HT-29 (cell line): ENCODE measurements around the gene PALLD. TPM values are rescaled to one million over a fixed set of nuclear protein-coding genes. Genes with fewer than 3 reads are reported as not detected.
A peak's percentile ranks its signal among the peaks of the same experiment; 100 is the strongest.

ENCODE experiments used
- DNase-seq: peaks from one replicate; pipeline ENCODE4 v3.0.0-alpha.2; 2015; ENCODE audit warnings: low spot score
- total RNA-seq: library from RNA; depleted of rRNA; stranded (reverse); fragments of >200 nt; shearing (Covaris generic); gene quantifications from 2 replicates; pipeline ENCODE4 v1.2.3, GENCODE V29; 2014

The PALLD gene
- total RNA-seq, 1 experiment from 2014 or later, result 1.3 TPM

DNA sequence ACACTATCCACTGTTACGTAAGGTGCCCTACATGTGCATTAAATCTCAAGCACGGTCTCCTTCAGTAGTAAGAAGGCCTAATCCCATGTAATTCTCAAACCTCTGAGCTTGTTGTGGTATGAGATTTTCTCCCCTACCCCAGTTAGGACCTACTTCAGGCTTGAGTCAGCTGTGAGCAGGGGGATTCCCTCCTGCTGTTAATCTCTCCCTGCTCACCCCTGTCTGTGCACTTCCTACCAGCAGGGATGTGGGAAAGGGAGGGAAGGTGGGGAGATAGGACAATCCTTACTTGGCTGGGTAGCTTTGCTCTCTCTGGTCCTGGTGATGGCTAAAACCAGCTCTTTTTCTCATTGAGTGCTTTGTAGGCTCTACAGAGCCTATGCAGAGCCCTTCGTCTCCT, 60.8 kb downstream of the PALLD start:
- no peak for DNase-seq

DNA sequence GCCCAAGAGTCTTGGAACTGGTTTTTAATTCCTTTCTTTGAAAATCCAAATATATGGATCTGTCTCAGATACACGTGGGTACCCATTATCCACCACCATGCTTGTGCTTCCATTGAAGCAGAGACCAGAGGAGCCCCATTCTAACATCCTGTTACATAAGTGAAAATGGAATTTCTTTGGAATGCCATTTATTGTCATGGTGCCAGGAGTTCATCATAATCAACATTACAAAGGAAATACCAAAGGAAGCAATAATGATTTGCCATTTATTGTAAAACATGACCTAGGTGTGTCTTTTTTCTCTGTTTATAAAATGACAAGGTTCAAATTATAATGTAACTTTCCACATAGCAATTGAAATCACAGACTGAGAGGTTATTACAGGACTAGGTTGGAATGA, 61.7 kb downstream of the PALLD start:
- no peak for DNase-seq

DNA sequence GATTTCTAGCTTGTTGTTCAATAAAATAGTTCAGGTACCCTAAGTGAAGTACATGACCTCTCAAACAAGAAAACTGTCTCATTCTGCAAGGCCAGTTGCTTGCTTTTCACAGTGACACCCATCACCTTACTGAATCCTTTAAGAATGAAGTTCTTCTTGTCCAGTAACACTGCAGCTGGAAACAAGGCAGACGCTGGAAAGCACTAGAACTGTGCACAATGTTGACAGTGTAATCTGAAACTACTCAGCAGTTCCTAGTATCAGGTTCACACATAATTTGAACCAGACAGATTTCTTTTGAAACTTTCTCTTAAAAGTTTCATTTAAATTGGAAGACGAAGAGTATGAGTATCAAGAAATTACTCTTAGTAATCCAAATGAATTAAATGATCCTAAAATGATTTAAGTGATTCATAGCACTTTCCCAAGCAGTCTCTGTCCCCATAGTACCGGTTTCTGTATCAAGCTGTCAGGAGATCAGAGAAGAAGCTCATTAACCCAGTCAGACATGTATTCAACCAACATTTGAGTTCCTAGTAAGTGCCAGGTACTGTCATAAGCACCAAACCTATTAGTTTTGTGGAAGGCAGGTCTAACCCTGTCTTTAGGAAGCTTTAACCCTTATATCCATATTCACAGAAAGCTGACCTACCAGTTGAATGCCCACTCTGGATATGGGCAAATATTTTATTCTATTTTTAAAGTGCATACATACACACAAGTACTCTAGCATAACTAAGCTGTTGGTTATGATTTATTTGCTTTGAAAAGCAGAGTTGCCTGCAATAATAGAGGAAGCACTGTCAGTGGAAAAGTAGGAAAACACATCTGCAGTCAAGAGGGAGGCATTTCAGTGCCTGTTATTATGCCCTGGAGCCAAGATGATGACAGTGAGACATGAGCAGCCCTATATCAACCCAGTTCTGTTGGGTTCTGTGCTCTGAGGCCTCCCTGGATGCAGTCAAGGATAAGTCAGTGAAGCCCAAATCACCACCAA, 63.6 kb downstream of the PALLD start:
- DNase-seq, result no peak

DNA sequence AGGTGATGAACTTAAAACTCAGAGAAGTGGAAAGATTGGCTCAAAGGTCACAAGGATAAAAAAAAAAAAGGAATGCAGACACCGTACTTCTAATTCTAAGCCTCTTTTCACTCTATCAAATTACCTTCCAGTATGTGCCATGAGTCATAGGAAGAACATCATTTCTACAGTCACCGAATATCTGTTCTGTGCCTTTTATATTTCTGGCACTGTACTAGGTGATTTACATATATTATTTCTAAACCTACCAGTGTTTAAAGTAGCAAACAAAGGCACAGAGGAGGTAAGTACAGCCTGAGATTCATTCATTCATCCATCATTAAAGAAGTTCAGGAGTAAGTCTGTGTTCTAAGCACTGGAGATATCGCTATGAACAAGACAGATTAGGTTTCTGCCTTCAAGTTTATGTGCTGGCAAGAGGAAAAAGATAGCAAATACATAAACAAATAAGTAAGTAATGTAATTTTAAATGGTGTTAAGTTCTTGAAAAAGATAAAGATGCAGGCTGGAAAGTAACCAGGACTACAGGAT, 65.3 kb downstream of the PALLD start:
- no peak for DNase-seq

DNA sequence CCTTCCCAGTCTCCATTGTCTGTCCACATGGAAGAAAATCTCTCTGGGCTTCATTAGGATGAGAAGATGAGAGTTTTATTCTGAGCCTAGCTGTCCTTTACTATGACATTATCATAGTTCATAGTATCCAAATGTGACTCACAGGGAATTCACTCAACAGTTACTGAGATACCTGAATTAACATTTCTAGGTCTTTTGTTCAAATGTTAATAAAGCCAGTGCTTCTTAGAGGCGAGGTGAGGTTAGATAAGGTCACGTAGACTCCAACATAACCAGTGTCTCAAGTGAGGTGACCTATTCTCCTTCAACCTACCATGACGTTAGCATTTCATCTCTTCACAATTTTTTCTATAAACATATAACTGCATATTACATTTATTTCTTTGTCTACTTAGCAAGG, 67.2 kb downstream of the PALLD start:
- no peak for DNase-seq

DNA sequence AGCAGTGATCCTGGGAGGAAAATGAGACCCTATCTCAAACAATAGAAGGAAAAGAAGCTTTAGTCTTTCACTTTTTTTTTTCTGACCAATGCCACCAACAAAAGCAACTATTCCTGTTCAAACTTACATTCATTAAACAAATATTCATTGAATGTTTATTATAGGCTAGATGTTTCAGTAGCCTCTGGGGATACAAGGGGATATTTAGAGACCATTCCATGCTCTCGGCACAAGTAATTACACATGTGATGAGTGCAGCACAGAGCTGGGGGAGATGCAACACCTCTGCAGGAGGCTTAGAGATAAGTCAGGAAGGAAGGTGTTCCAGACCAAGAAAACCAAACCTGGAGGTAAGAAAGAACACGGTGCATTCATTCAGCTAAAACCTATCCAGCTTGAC, 68.3 kb downstream of the PALLD start:
- DNase-seq, result no peak

DNA sequence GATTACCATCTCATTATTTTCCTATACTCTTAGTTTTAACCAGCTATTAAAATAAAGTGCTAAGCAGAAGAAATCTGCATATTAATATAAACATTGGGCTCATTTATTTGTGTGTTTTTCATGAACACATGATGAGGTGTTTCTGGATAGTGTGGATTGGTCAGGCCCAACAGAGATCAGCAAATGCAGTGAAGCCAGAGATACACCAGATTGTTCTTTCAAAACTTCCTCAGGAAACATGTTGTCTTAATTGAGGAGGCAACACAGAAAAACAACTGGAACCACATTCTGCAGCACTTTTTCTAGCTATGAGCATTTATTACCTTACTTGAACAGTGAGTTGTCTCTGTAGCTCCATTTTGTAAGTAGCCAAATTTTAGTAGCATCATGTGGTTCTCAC, 69.9 kb downstream of the PALLD start:
- no peak for DNase-seq

DNA sequence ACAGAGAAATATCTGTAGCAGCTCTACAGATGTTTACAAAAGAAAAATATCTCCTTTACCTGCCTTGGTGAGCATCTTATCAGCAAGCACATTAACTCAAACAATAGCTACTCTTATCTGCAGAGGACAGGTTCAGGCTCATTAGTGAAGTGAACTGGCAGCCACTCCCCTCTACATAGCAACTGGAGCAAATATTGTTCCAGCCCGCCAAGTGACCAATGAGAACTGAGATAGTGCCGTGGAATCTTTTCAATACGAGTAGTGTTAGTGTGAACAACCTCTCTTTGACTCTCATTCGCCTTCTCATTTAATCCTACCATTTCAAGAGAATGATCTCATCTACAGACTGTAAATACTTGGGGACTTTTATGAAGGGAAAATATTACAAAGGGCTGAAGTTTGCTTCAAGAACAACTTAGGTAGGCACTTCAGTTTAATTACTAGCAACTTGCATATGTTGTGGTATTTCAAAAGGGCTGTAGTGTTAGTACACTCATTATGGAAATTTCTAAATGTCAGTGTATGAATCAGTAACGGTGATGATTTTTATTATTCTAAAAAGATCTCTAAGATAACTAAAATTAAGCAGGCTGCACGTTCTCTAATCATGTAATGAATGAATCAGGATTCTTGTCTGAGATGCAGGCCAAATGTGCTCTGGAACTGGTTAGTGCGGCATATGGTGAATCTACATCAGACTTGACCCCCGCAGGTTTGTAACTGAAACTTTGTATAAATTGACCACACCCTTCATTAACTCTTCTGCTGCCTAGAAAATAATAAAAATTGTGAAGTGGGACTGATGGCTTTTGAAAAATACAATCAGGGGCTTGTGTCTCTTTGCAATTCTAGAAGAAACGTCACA, 72.4 kb downstream of the PALLD start:
- peak; percentile 26 for DNase-seq

DNA sequence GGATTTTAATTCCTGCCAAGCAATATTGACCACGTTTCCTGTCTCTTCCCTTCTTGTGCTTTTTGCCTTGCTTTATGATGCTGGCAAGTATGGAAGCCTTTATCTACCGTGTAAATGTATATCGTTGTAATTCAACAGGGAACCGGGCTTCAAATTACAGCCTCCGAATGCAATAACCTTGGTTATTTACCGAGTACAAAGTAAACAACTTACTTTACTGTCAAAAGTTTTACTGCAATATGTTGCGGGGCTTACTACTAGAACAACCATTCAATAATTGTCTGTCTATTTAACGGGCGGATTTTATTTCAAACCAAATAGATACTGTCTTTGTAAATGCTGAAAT, 73.1 kb downstream of the PALLD start:
- no peak for DNase-seq

DNA sequence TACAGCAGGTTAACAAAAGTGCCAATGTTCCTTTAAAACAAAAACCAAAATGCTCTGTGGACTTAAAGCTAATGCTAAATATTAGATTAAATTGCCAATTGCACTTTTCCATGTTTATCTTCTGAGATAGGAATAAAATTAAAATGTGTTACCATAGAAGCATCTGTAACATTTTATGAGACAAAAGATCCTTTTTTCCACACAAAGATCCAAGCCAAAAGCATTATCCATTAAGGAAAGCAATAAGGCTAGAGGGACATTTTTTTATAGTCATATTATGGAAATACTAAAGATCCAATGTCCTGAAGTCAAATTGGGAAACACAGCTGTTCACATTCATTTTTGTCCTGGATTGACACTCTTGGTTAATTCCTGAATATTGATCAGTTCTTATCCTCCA, 73.6 kb downstream of the PALLD start:
- DNase-seq, result no peak

DNA sequence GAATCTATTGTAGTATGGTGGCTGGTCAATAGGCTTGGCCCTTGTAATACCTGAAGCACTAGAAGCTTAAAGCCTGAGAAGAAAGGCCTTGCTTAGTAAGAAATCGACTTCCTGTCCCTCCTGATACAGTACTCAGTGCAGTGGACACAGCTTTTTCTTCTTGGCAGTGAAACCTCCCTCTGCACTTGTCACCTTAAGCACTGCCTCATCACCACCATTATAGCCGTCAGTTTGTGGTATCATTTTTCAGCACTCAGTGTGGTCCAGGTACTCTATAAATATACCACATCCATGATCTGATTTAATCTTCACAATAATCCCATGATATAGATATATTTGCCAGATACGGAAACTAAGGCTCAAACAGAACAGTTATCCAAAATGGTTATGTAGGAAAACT, 75.2 kb downstream of the PALLD start:
- DNase-seq, result no peak

DNA sequence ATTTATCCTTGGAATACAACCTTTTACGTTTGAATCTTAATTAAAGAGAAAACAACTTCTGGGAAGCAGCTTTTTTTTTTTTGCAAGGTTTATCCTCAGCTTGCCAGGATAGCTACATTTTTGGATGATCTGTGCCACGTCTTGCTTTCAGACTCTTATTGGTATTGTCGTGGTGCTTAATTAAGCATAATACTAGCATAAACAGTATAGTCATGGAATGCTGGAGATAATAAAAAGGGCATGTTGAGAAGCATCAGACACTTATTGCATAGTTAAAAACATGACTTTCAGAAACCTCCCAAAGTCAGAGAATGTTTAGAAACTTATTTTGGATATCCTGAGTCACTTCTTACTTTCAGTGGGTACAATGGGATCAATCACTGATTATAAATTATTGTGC, 77.0 kb downstream of the PALLD start:
- no peak for DNase-seq

DNA sequence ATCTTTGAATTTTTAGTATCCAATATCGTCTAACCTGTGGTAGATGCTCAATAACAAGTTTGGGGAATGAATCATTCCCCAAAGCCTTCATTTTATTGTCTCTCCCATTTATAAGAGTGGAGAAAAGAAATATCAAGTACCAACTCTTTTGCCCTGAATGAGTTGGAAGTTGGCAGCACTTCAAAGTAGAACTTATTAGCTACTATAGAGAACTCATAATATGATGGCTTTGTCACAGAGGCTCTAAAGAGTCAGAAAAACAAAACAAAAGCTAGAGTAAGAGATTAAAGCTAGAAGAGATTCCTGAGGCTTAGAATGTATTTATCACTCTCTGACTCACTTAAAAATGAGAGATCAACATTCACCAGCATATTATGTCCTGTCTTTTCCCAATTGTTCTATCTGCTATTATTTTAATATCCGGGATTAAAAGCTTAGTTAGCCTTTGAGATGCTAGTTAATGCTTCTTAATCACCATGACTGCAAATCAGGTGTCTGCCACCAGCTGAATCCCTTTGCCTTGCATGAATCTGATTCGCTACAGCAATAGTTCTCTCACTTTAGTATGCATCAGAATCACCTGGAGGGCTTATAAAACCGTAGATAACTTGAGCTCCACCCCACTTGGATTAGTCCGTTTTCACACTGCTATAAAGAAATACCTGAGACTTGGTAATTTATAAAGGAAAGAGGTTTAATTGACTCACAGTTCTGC, 77.9 kb downstream of the PALLD start:
- DNase-seq, result no peak

DNA sequence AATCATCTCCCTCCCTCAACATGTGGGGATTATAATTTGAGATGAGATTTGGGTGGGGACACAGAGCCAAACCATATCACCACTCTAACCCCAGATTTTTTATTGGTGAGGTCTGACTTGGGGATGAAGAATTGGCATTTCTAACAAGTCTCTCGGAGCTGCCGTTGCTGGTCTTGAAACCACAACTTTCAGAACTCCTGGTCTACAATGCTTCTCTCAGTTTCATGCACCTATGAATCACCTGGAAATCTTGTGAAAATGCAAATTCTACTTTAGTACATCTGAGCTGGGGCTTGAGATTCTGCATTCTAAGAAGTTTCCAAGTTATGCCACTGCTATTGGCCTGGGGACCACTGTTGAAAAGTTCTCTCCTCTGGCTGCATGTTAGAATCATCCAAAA, 78.6 kb downstream of the PALLD start:
- DNase-seq, result no peak

DNA sequence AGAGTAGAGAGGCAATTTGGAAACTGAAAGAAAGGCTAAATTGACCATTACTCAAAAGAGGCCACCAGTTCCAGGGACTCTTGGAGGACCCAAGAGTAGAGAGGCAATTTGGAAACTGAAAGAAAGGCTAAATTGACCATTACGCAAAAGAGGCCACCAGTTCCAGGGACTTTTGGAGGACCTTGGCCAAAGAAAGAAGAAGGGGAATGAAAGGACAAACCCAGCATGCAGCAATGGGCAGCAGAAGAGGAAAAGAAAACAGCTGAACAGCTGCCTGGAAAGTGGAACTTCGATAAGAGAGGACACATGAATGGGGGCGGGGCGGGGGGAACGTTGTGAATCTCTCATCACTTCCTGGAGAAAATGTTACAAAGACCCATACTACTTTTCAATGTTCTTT, 80.8 kb downstream of the PALLD start:
- no peak for DNase-seq

DNA sequence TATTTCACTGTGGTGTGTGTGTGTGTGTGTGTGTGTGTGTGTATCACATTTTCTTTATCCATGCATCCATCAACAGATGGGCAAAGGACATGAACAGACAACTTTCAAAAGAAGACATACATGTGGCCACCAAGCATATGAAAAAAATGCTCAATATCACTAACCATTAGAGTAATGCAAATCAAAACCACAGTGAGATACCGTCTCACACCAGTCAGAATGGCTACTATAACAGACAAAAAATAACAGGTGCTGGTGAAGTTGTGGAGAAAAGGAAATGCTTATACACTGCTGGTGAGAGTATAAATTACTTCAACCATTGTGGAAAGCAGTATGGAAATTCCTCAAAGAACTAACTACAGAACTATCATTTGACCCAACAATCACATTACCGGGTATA, 83.4 kb downstream of the PALLD start:
- no peak for DNase-seq

DNA sequence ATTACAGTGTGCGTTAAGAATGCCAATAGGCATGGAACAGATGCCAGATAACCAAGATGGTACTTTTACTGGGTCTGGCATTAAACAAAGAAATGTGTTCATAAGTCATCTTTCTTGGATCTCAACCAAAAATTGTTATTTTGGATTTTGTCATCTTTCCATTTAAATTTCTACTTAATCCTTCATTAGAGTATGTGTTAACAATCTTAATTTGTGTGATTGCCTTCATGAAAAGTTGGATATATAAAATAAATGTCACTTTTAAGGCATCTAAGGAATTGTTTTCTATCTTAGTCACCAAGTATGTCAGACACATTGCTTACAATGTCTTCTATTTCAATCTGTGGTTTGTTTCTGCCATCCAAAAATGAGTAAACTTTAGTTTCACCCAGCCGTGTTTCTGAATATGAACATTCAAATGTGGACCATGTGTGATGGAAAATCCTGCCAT, 87.5 kb downstream of the PALLD start:
- no peak for DNase-seq

DNA sequence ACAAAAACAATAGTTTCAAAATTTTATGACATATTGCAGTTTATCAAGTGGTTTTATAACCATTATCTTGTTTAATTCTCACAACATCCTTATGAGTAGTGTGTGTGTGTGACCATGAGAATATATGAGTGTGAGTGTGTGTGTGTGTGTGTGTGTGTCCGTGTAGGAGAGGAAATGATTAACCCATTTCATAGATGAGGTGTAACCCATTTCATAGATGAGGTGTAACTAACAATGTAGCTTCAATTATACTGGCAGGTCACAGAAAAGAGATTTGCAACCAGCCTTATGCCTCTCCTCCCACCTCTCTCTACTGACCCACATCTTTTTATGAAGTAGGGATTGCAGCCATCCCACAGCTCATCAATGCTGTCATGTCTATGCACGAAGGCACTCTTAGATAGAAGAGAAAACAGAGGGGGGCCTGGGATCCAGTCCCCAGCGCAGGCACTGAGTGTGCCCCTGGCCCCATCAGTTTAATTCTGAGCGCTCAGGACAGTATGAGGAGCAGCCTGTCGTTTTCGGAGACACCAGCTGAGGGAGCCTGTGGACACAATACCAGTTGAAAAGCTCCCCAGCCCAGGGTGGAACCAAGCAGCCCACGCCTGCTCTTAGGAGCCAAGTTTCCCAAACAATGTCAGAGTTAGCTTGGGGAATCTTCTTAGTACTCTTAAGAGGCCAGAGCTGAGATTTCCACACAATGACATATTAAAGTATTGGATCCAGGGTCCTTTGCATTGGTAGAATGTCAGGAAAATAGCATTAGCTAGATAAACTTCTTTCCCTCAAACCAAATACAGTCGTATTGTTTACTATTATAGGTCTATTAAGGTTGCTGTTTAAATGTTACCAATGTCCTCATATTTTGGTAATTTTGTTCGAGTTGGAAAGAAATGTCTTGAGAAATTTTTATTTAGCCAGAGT, 88.6 kb downstream of the PALLD start:
- peak; percentile 65 for DNase-seq

DNA sequence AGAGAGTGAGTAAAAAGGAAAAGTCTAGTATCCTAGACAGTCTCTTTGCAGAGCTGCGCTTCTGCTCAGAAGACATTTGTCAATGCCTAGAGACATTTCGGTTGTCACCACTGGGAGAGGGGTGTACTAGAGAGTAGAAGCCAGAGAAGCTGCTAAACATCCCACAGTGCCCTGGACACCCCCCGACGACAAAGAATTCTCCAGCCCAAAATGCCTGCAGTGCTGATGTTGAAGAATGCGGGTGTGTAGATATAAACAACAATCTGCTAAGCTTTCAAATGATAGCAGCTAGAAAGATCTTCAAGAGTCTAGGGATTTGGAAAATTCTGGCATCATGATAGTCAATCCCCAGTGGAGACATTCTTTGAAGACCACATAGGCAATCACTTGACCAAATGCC, 90.1 kb downstream of the PALLD start:
- no peak for DNase-seq

DNA sequence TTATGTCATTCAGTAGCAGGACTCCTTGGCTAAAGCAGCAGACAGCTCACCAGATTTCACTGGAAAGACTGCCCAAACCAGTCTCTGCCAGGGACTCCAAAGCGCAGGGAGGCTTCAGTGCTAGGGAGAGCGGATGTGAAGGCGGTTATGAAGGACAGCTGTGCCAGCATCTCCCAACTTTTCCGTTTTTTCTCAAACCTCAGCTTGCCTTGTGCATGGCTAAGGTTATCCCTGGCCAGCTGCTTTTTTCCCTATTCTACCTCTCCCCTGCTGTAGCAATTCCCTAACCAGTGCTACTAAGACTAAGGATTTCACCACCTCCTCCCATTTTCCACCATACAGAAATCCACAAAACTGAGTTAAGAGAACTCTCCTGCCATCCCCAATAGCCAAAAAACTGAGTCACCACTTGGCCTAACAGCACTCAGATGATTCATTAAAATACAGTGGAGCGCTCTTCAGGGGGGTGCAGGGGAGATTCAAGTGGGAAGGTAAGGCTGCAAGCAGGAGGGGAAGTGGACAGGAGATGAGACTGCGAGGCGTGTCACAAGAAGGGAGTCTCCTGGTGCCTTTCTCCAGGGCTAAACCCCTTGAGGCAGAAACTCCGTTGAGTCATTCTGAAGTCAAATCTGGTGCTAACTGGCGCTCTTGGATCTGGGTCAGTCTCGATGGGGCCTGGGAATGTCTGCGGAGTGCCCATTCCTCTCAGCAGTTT, 90.7 kb downstream of the PALLD start:
- no peak for DNase-seq
